Stimulated activated CD8-positive, alpha-beta memory T cell treated with anti-CD3 and anti-CD28 coated beads, Interleukin-15, amount 100 ng/mL, for 4 hours (primary cell): ENCODE data around the gene PAEP.
"Not testable (repeated sequence)": the region's sequence is repeated elsewhere in the genome, so short reads cannot be mapped to it uniquely, and the experiment has no call there.

Experiments
- DNase-seq, 2 donors: peaks; one replicate each; pipeline ENCODE4 v3.0.0-alpha.2; 2020; ENCODE audit warnings: low read depth in 2 of 2

The PAEP gene

DNA sequence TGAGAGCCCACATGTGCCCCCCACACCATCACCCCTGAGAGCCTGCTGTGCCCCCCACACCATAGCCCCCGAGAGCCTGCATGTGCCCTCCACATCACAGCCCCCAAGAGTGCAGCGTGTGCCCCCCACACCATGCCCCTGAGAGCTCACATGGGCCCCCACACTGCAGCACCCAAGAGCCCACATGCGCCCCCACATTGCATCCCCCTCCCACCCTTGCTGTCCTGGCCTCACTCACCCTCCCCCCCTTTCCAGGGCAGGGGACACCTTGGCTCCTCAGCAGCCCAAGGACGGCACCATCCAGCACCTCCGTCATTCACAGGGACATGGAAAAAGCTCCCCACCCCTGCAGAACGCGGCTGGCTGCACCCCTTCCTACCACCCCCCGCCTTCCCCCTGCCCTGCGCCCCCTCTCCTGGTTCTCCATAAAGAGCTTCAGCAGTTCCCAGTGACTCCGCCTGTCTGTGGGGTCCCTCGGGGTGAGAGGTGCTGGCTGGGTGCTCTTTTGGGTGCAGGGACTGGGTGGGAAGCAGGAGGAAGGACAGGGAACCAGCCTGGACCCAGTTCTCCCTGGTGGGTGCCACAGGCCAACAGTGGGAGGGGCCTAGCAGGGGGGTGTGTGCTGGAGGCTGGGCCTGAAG, 35.3 kb upstream of the PAEP start:
- no peak for DNase-seq

DNA sequence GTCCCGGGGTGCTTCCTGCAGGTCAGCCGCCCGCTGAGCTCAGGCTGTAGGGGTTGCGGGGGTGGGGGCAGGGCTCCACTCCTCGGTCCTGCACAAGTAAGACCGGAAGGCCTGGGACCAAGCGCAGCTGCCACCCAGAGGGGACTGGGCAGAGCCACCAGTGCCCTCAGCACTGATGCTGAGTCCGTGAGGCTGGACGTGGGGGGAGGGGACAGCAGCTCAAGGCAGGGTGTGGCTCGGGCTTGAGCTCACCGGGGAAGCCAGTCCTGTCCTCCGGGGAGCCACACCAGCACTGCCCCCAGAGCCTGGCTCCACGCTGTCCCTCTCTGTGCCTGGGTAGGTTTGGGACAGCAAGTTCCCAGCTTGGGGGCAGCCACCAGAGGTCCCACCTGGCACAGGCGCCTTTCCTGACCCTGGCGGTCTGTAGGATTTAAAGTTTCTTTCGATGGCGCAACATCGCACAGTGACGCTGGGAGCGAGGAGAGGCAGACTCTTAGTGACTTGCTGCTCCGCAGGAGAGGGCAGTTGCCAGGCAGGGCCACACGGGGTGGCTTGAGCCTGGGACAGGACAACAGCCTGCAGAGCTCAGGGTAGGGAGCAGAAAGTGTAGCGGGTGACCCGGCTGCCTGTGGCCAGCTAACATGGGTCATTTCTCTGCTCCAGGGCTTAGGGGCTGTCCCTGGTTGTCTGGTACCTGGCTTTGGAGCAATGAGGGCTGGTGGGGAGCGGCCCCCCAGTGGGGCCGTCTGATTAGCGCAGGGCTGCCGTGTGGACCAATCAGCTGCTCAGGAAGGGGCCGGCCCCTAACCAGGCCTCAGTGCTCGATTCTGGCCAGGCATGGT, 34.6 kb upstream of the PAEP start:
- DNase-seq = no peak

DNA sequence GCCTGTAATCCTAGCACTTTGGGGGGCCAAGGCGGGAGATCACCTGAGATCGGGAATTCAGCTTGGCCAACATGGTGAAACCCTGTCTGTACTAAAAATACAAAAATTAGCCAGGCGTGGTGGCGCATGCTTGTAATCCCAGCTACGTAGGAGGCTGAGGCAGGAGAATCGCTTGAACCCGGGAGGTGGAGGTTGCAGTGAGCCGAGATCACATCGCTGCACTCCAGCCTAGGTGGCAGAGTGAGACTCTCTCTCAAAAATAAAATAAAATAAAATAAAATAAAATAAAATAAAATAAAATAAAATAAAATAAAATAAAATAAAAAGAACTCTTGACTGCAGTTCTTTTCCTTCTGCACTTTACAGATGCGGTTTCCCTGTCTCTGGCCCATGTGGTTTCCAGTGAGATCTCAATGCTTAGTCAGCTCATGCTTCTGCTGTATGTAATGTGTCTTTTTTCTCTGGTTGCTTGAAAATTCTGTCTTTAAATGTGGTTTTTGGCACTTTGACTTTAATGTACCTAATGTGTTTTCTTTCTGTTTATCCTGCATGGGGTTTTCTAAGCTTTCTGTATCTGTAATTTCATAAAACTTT, 32.6 kb upstream of the PAEP start:
- DNase-seq = not testable (repeated sequence)

DNA sequence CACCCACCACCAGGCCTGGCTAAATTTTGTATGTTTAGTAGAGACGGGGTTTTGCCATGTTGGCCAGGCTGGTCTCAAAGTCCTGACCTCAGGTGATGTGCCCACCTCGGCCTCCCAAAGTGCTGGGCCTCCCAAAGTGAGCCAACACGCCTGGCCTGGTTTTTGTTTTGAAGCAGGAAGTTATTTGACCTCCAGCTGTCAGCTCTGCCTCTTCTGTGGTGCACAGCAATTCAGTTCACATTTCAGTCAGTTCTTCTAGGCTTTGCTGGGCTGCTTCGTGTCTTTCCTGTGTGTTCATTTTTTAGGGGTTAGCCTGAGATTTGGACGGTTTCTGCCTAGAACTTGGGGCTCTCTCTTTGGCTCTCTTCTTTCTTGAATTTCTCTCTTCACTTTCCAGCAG, 31.4 kb upstream of the PAEP start:
- DNase-seq = no peak

DNA sequence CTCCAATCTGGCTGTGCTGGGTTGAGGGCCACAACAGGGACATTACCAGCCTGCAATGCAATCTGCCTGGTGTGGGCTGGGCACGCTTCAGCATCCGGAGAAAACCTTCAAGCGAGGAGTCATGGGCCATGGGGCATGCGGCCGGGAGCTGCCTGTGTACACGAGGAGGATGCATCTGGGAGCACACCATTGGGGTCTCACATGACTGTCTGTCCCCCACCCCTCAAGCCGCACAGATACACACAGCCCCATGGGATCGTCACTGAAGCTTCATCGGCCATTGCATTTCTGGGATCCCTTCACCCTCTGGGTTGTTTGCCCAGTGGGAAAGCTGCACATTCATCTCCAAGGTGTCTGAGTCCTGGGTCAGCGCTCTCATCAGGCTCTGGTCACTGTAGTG, 30.5 kb upstream of the PAEP start:
- DNase-seq = no peak

DNA sequence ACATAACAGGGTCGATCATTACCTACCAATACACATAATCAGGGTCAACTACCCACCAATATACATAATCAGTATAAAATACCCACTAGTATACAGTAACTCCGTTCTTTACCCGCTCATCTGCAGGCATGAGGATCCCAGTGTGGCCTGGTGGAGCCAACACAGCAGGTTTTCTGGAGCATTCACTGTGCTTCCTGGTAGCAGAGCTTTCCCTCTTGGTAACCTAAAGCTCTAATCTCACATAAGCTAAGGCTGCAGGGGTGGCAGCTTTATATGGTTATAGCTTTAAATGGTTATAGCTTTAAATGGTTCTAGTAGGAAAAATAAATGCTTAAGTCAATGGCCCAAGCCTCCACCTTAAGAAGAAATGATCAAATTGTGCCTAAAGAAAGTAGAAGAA, 28.4 kb upstream of the PAEP start:
- DNase-seq = no peak

DNA sequence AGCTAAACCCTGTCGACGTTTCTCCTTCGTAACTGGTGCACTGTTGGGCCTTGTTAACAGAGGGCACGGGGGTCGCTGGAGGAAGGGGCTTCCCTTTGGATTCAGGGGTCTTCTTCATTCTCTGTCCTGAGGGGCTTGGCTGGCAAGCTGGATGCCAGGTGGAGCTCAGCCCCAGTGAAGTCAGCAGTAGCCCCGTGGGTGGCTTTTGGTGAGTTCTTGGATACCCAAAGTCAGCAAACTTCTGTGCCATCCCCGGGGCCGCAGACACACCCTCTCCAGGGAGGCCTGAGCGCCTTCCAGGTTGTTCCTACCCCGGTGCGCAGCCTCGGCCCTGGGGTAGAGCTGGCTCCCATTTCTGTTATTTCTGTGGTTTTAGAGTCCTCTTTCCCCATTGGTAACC, 27.9 kb upstream of the PAEP start:
- DNase-seq = no peak

DNA sequence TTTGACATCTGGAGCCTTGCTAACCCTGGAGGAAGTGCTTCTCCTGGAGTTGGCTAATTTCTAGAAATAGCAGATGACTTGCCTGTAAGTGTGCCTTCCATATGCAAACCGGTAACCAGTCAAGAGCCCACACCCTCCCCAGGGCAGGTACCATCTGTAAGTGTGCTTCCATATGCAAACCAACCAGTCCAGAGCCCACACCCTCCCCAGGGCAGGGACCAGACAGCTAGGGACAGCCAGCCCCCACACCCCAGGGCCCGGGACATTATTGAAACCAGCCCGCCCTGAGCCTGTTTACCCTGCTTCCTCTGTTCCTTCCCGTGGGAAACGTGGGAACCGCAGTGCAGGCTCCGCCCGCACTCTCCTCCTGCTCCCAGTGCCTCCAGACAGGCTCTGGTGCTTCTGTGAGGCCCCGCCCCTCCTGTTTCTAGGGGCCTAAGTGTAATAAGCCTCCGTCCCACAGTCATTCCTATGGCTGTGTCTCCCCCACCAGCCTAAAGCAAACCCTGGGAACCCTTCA, 27.3 kb upstream of the PAEP start:
- not testable (repeated sequence) for DNase-seq

DNA sequence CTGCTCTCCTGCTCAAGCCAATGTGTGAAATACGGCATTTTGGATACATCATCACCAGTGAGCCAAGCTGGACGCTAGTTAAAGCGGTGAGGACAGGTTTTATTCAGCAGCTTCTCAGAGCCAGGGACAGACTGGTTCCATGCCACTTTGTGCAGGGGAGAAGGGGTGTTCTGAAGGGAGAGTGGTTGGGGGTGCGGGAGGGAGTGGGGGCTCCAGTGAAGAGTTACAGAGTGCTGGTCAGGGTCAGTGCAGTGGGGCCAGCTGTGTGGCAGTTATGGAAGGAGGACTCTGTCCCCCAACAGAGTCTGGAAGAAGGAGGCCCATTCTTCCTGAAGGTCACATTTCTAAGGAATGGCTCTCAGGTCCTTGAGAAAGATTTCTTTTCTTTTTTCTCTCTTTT, 26.7 kb upstream of the PAEP start:
- not testable (repeated sequence) for DNase-seq

DNA sequence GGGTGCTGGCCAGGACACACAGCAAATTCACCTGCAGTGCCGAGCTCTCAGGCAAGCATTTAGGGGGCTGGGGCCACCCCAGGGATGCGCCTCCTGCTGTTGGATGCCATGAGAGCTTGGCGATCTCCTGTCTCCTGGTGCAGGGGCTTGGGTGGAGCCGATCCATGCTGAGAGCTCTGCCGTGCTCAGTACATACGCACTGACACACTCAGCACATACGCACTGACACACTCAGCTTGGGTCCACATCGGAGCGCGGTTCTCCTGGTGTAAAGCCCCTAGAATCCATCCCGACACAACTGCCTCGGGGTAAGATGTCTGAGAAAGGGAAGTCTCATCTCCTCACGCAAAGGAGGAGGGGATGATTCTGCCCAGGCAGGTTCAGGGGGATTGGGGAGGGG, 25.9 kb upstream of the PAEP start:
- not testable (repeated sequence) for DNase-seq

DNA sequence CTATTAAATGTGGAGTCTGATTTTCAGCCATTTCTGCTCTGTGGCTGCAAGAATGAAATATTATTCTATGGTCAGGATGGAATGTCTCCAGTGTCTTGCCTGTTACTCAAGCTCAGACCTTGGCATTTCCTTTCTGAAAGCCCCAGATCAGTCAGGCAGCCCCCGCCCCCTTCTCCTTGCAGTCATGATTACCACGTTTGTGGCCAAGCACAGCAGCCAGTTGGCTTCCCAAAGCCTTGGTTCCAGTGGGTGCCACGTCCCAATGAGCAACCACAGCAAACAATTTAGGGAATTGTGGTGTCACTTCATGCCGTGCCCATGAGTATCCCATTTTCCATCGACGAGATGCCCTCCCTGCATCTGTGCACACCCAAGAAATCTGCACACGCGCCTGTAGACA, 25.3 kb upstream of the PAEP start:
- no peak for DNase-seq

DNA sequence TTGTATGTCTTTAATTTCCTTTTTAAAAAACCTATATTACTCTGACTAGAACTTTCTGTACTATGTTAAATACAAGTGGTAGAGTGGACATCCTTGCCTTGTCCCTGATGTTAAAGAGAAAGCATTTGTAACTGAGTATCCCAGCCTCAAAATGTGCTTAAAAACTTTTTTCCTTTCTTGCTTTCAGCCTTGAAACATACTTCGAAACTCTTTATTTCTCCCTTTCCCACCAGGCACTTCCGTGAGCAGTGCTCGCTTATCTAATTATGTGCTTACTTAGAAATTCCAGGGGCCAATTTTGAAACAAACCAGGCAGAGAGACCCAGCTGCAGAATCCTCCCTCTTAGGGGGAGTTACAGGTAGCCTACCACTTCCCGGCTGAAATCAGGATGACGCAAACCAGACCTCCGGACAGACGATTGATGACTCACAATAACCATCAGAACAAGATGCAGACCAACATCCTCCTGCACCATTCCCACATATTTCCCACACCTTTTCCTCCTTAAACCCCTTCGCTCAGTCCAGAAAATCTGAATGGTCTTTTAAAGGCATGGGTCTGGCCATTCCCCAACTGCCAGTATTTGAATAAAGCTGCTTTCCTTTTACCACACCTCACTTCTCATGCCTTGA, 18.2 kb upstream of the PAEP start:
- DNase-seq = not testable (repeated sequence)

DNA sequence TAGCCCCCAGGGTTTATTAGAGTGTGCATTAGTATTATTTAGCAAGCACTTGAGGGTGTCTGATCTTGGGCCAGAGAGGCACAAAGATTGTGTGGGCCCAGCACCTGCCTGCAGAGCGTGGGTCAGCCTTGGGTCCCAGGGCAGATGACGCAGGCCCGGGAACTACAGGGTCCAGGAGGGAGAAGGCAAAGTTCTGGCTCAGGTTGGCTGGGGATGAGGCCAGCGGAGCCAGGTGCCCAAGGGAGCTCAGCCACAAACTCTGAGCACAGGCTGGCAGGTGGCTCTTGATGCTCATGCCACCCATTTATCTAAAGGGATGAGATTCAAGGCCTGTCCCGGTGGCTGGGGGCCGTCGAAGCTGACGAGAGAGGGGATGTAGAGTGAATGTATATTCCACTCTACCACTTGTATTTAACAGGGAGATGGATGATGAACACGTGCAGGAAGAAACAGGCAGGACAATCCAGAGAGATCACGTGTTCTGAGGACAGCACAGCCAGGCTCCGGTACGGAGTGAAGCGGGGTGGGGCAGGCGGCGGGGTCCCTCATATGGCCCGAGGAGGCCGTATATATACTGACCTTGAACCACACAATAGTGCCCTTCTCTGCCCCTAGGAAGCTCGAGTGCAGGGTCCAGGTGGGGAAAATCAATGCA, 16.4 kb upstream of the PAEP start:
- DNase-seq = no peak

DNA sequence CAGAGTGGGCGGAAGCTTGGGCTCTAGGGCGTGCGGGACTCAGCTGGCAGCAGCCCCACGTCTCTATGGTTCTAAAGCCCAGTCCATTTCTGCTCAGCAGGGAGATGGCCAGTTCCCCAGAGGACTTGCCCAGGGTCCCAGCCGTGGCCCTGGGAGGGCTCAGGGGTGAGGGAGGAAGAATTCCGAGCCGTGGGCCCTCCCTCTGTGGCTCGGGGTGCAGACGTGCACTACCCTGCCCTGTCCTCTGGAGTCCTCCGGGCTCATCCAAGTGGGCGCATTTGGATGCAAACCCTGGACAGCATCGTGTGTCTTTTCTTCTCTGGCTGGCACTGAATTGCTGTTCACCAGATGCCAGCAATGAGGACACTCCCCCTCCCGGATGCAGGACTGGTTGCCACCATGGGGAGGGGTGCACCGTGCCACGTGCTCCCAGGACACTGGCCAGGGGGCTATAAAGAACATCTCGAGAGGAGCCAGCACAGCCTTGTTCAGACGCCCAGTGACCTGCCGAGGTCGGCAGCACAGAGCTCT, 15.8 kb upstream of the PAEP start, which contains the start of gene OBP2A:
OBP2A (plus strand) TSS at position 481 of the 531 bp plus-strand sequence. CDS start 55 bp downstream, outside the sequence.
- DNase-seq = not testable (repeated sequence)

DNA sequence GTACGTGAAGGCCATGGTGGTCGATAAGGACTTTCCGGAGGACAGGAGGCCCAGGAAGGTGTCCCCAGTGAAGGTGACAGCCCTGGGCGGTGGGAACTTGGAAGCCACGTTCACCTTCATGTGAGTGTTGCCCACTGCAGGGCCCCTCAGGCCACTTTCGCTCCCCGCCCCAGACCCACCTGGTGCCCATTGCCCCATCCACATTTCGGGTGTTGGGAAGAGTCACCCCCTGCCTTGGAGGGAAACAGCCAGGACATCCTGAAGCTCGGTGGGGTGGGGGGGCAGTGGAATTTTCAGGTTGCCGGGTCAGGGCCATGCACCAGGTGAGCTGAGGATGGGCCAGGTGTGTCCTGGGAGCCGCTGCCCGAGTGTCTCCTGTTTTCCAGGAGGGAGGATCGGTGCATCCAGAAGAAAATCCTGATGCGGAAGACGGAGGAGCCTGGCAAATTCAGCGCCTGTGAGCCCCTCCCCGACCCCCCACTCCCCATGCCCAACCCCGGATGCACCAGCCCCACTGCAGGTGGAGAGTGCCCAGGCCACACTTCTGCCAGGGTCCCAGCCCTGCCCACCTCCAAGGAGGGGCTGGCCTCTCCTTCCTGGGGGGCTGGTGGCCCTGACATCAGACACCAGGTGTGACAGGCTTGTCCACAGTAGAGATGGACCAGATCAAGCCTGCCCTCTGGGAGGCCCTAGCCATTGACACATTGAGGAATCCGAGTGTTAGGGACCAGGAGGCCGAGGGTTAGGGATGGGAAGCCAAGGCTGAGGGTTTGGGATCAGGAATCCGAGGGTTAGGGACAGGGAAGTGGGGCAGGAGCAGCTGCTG, 14.6 kb upstream of the PAEP start:
- not testable (repeated sequence) for DNase-seq

DNA sequence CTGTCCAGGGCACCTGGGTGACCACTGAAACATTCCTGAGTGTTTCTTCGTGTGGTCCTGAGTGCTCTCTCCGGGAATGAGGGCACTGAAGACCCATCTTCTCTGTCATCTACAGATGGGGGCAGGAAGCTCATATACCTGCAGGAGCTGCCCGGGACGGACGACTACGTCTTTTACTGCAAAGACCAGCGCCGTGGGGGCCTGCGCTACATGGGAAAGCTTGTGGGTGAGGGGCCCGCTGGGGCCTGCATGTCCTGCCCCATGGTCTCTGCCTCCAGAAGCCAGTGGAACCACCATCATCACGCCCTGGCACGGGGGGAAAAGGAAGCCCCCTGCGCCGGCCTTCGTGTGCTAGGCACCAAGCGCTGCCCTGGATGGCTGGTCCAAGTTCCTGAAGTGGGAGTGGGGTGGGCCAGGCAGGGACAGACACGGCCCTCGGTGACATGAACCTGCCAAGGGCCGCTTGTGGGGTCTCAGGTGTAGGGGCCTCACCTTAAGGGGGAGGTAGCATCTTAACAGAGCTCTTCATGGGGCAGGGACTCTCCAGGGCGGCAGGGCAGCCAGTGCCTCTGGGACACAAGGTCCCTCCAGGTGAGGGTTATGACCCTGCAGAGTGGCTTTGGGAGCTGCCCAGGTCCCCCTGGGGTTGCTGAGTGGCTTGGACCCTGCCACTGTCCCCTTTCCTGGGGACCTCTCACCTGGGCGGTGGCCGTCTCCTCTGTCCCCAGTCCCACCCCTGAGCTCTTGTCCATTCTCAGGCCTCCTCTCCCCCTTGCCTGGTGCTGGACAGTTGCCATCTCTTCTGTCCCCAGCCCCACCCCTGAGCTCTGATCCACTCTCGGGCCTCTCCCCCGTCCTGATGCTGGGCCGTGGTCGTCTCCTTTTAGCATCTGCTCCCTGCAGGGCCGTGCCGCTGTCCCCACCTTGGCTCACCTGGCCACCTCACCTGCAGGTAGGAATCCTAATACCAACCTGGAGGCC, 13.5 kb upstream of the PAEP start:
- no peak for DNase-seq

DNA sequence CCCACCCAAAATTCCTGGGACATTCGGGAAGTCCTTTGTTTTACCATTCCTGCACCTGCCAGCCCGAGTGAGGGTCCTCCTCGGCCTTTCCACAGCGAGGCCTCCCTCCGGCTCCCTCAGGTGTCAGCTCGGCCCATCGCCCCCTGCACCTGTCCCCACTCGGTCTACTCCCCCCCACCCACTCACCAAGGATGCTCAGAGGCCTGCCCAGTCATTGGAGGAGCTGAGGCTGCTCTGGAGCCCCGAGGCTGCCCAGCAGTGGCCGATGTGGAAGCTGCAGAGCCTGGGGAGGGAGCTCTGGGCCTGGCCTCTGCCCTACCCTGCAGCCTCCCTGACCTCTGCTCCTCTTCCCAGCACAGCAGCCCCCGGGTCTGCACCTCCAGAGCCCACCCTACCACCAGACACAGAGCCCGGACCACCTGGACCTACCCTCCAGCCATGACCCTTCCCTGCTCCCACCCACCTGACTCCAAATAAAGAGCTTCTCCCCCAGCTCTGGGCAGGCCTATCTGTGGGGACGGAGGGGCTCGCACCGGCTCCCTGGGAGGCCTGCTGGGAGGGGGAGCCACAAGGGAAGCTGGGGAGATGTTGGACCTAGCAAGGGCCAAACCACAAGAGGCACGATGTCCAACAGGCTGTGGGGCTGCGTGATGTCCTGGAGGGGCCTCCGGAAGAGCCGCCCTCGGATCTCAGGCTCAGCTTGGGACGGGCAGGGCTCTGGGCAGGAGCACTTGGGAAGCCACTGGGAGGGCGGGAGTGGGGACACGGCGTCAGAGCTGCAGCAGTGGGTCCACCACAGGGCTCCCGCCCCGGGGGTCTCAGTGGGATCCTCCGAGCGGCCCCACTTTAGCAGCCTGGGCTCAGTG, 11.8 kb upstream of the PAEP start:
- DNase-seq = not testable (repeated sequence)

DNA sequence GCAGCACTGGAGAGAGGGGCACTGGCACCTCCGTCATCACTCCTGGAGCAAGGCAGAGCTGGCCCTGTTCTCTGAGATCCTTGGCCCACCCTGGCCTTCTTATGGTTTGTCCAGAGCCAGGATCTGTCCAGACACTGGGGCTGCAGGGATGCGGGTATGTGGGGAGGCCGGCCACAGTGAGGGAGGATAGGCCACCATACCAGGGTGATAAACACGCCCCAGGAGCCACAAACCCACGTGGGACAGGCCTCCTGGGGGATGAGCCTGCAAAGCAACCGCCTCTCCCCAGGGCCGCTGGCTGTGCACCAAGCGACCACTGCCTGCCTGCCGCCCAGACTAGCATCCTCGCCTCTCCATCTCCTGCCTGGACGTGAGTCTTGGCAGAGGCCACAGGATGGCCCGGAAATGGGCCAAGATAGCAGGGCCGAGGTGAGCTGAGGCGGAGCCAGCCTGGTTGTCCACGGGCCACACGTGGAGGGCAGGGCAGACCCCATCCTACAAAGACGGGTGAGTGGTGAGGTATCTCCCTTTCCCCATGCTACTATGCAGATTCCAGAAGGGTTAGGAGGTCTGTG, 11.1 kb upstream of the PAEP start:
- DNase-seq = no peak
